ENCODE measurements around the gene RAP1A.

Gene RAP1A

GRCh38 chr1:111596499-111596898 is 23.1 kb upstream of the RAP1A start:
- H3K9me3 ChIP-seq (ENCODE audit: low read length): no peaks in the 10 kb centered on the region
- H3K4me3 ChIP-seq (ENCODE audit: low read depth, low read length, poor library complexity, severe bottlenecking): no peak overlapping the region
- H4K20me1 ChIP-seq (ENCODE audit: insufficient read depth, low read length): no peaks in the 10 kb centered on the region
- no peak for TF ChIP-seq CTCF (IDR thresholded peaks at IDR 0.05; ENCODE audit: low read length)
- no peak for TF ChIP-seq EZH2 (IDR thresholded peaks at IDR 0.05; ENCODE audit: borderline replicate concordance, low read length)
- no peaks in the 10 kb centered on the region for H3F3A ChIP-seq (ENCODE audit: insufficient read depth, low read length)
- H3K79me2 ChIP-seq (ENCODE audit: insufficient read depth, low read length): no peaks in the 10 kb centered on the region
- no peaks in the 10 kb centered on the region for H3K36me3 ChIP-seq (ENCODE audit: insufficient read depth, low read length)
- no peaks in the 10 kb centered on the region for H3K27me3 ChIP-seq (ENCODE audit: insufficient read depth, low read length)
- H3K9me2 ChIP-seq (ENCODE audit: low read depth, low read length): no peaks in the 10 kb centered on the region
- H3K9ac ChIP-seq (ENCODE audit: low read length): no peak overlapping the region
- no peak overlapping the region for H3K4me2 ChIP-seq (ENCODE audit: low read length)
- no peak overlapping the region for H2AFZ ChIP-seq (ENCODE audit: low read length)
- peaks cover 45% of the 10 kb centered on the region for H3K4me1 ChIP-seq (ENCODE audit: insufficient read depth, low read length, severe bottlenecking)
- no peak overlapping the region for H3K27ac ChIP-seq (ENCODE audit: low read depth, low read length, poor library complexity, severe bottlenecking)

GRCh38 chr1:111597426-111597825 is 22.2 kb upstream of the RAP1A start:
- Histone ChIP-seq H3K27ac (ENCODE audit: low read depth, low read length, poor library complexity, severe bottlenecking) (no peak overlapping the region), H3K9ac (ENCODE audit: low read length) (no peak overlapping the region), H3K9me3 (ENCODE audit: low read length) (no peaks in the 10 kb centered on the region), H3K4me1 (ENCODE audit: insufficient read depth, low read length, severe bottlenecking) (peaks cover 51% of the 10 kb centered on the region), H3K4me2 (ENCODE audit: low read length) (no peak overlapping the region), H3K9me2 (ENCODE audit: low read depth, low read length) (no peaks in the 10 kb centered on the region), H2AFZ (ENCODE audit: low read length) (no peak overlapping the region), H3F3A (ENCODE audit: insufficient read depth, low read length) (no peaks in the 10 kb centered on the region), H3K79me2 (ENCODE audit: insufficient read depth, low read length) (no peaks in the 10 kb centered on the region), H3K36me3 (ENCODE audit: insufficient read depth, low read length) (no peaks in the 10 kb centered on the region), H3K27me3 (ENCODE audit: insufficient read depth, low read length) (no peaks in the 10 kb centered on the region), H3K4me3 (ENCODE audit: low read depth, low read length, poor library complexity, severe bottlenecking) (no peak overlapping the region), H4K20me1 (ENCODE audit: insufficient read depth, low read length) (no peaks in the 10 kb centered on the region)
- TF ChIP-seq EZH2 (IDR thresholded peaks at IDR 0.05; ENCODE audit: borderline replicate concordance, low read length) (no peak), CTCF (IDR thresholded peaks at IDR 0.05; ENCODE audit: low read length) (no peak)

DNA sequence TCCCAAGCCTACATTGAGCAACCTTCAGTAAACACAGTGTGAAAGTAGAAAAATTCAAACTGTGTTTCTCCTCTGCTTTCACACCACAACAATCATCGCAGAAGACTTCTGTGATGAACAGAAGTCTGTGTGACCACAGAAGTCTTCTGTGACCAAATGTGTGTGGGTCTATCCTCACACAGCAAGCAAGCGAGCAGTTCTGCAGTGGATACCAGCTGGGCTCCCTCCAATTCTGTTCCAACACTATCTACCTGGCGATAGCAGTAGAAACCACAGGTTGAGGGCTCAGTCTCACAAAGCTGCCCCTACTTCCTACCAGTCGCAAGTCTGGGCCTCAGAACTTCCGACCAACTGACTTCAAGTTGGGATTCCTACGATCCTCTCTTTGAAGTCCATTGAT is 21.0 kb upstream of the RAP1A start:
- Histone ChIP-seq H3K9ac (ENCODE audit: low read length) (no peak overlapping the region), H3K27ac (ENCODE audit: low read depth, low read length, poor library complexity, severe bottlenecking) (no peak overlapping the region), H3K9me3 (ENCODE audit: low read length) (no peaks in the 10 kb centered on the region), H3K27me3 (ENCODE audit: insufficient read depth, low read length) (no peaks in the 10 kb centered on the region), H3K4me3 (ENCODE audit: low read depth, low read length, poor library complexity, severe bottlenecking) (no peak overlapping the region), H2AFZ (ENCODE audit: low read length) (no peak overlapping the region), H4K20me1 (ENCODE audit: insufficient read depth, low read length) (no peaks in the 10 kb centered on the region), H3K36me3 (ENCODE audit: insufficient read depth, low read length) (no peaks in the 10 kb centered on the region), H3K4me1 (ENCODE audit: insufficient read depth, low read length, severe bottlenecking) (peaks cover 51% of the 10 kb centered on the region), H3K4me2 (ENCODE audit: low read length) (no peak overlapping the region), H3F3A (ENCODE audit: insufficient read depth, low read length) (no peaks in the 10 kb centered on the region), H3K79me2 (ENCODE audit: insufficient read depth, low read length) (no peaks in the 10 kb centered on the region), H3K9me2 (ENCODE audit: low read depth, low read length) (no peaks in the 10 kb centered on the region)
- no peak for TF ChIP-seq CTCF (IDR thresholded peaks at IDR 0.05; ENCODE audit: low read length)

Data from OCI-LY1 (cell line).